HEK293 (cell line): Measurements from ENCODE around the gene RBM4.
A peak's percentile ranks its signal among the peaks of the same experiment; 100 is the strongest.

ENCODE experiments used
- CTCF ChIA-PET: fragments of 350-600 bp; formaldehyde crosslinking; extraction: SDS; loops from one replicate; lab custom pipeline; 2021; ENCODE audit warnings: antibody characterized with exemption; lab: Yijun Ruan, JAX
- POLR2A ChIA-PET: fragments of 300-600 bp; formaldehyde crosslinking; extraction: SDS; loops from one replicate; lab custom pipeline; 2020; ENCODE audit warnings: antibody characterized with exemption, inconsistent platforms; lab: Yijun Ruan, JAX
- H3K27ac ChIP-seq: fragments of 200-500 bp; sonication (Bioruptor generic); 2 replicates; pipeline ENCODE4 v1.5.1; 2014; ENCODE audit warnings: low read depth, low read length, control low read depth, inconsistent platforms; ENCODE audit errors: extremely low read depth
- H3K36me3 ChIP-seq, 2 experiments: fragments of 200-500 bp in 1 of 2; sonication (Bioruptor generic) in 1 of 2; 1 replicate in 1 of 2; 2 replicates in 1 of 2; pipeline ENCODE4 v1.5.1; 2014 to 2017; ENCODE audit warnings: inconsistent platforms in 2 of 2, low read length in 2 of 2; ENCODE audit not compliant: control insufficient read depth in 2 of 2, insufficient read depth in 1 of 2
- H3K4me1 ChIP-seq: fragments of 200-500 bp; sonication (Bioruptor generic); 2 replicates; pipeline ENCODE4 v1.5.1; 2014; ENCODE audit warnings: mild to moderate bottlenecking, low read length, inconsistent platforms; ENCODE audit not compliant: control insufficient read depth, insufficient read depth
- H3K4me3 ChIP-seq: 2 replicates; pipeline ENCODE4 v1.5.1; 2011; ENCODE audit warnings: low read depth, mild to moderate bottlenecking, control low read depth, low read length, moderate library complexity
- H3K9me3 ChIP-seq: fragments of 200-500 bp; sonication (Bioruptor generic); 2 replicates; pipeline ENCODE4 v1.5.1; 2014; ENCODE audit warnings: low read depth, low read length, inconsistent platforms; ENCODE audit not compliant: control insufficient read depth, insufficient read depth
- GLIS1 ChIP-seq: fragments of 450-650 bp; formaldehyde crosslinking; IDR thresholded peaks from 2 replicates; pipeline ENCODE4 v1.5.1; 2016; ENCODE audit warnings: missing biosample characterization, missing genetic modification characterization
- GLIS2 ChIP-seq: fragments of 450-650 bp; formaldehyde crosslinking; IDR thresholded peaks from 2 replicates; pipeline ENCODE4 v1.5.1; 2016; ENCODE audit warnings: missing biosample characterization, missing genetic modification characterization
- ZBTB17 ChIP-seq: fragments of 450-650 bp; formaldehyde crosslinking; IDR thresholded peaks from 2 replicates; pipeline ENCODE4 v1.5.1; 2016; ENCODE audit warnings: missing biosample characterization, missing genetic modification characterization
- ZBTB49 ChIP-seq: fragments of 450-650 bp; formaldehyde crosslinking; IDR thresholded peaks from 2 replicates; pipeline ENCODE4 v1.5.1; 2016; ENCODE audit warnings: missing biosample characterization, missing genetic modification characterization, low read depth
- ZIC2 ChIP-seq: fragments of 450-650 bp; formaldehyde crosslinking; IDR thresholded peaks from 2 replicates; pipeline ENCODE4 v1.5.1; 2016; ENCODE audit warnings: missing biosample characterization, missing genetic modification characterization
- ZNF214 ChIP-seq: fragments of 450-650 bp; formaldehyde crosslinking; IDR thresholded peaks from 2 replicates; pipeline ENCODE4 v1.5.1; 2017; ENCODE audit warnings: missing biosample characterization, mild to moderate bottlenecking, missing genetic modification characterization, borderline replicate concordance
- ZNF24 ChIP-seq: fragments of 450-650 bp; formaldehyde crosslinking; IDR thresholded peaks from 2 replicates; pipeline ENCODE4 v1.5.1; 2016; ENCODE audit warnings: missing biosample characterization, missing genetic modification characterization
- ZNF335 ChIP-seq: fragments of 450-650 bp; formaldehyde crosslinking; conservative IDR thresholded peaks from 2 replicates; pipeline ENCODE4 v1.5.1; 2016; ENCODE audit warnings: missing biosample characterization, missing genetic modification characterization
- ZNF677 ChIP-seq: fragments of 450-650 bp; IDR thresholded peaks from 2 replicates; pipeline ENCODE4 v1.5.0; 2018; ENCODE audit warnings: missing biosample characterization, mild to moderate bottlenecking, missing genetic modification characterization, moderate library complexity
- TF ChIP-seq, protein P1 (sequence below): fragments of 450-650 bp; formaldehyde crosslinking; conservative IDR thresholded peaks from 2 replicates; pipeline ENCODE4 v1.5.1; 2016; ENCODE audit warnings: low read depth, missing biosample characterization, missing genetic modification characterization

RBM4 gene

GRCh38 chr11:66600219-66600618 is 38.3 kb upstream of the RBM4 start:
- Histone ChIP-seq H3K27ac (no peak overlapping the region), H3K4me3 (no peak overlapping the region), H3K4me1 (peaks cover 5% of the 10 kb centered on the region; the same call in 1 of the 2 replicates), H3K9me3 (no peaks in the 10 kb centered on the region), H3K36me3 (peaks cover 4 to 66% of the 10 kb centered on the region in 2 experiments)
- ChIA-PET POLR2A (interaction anchor here (0.5 to 1.3 kb wide), 2 partner anchors 16 to 187 kb away, joined by 3 to 6 read pairs; partner anchors contain the start of gene RBM14), CTCF (interaction anchor here (0.6 kb wide), 1 partner anchor 21 kb away, joined by 4 read pairs; no protein-coding TSS in a partner anchor)
- TF ChIP-seq ZNF24 (tag by site-specific recombination), result 0 out of 2 replicates have a peak, but pooled peaks have one; percentile 24
- no peak for TF ChIP-seq ZNF677 (tag by site-specific recombination)

DNA sequence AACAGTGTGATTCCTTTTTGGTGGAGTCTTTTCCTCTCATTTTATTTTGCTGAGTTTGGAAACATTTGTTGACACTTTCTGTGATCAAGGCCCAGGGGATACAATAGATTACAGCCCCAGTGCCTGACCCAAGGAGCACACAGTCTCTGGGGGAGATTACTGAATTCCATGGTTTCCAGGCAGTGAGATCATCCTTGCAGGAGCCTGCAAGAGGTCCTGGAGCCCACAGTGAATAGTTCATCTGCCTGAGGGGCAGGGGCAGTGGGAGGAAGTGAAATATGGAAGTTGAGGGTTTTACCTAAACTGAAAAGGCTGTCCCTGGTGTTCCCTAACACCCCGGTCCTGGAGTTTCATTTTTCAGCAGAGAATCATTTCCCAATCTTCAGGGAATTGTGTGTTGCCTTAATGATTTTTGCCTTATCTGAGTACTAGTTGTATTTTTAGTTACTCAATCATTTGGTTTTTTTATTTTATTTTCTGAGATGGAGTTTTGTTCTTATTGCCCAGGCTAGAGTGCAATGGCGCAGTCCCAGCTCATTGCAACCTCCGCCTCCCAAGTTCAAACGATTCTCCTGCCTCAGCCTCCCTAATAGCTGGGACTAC is 37.8 kb upstream of the RBM4 start:
- TF ChIP-seq GLIS2 (tag by site-specific recombination) (0 out of 2 replicates have a peak, but pooled peaks have one; percentile 27), ZNF335 (tag by site-specific recombination) (0 out of 2 replicates have a peak, but pooled peaks have one; percentile 33), ZNF214 (tag by site-specific recombination) (no peak), GLIS1 (tag by site-specific recombination) (peak; percentile 89), ZBTB17 (tag by site-specific recombination) (peak; percentile 36; the same call in 1 of the 2 replicates)
- TF ChIP-seq, protein P1, sequence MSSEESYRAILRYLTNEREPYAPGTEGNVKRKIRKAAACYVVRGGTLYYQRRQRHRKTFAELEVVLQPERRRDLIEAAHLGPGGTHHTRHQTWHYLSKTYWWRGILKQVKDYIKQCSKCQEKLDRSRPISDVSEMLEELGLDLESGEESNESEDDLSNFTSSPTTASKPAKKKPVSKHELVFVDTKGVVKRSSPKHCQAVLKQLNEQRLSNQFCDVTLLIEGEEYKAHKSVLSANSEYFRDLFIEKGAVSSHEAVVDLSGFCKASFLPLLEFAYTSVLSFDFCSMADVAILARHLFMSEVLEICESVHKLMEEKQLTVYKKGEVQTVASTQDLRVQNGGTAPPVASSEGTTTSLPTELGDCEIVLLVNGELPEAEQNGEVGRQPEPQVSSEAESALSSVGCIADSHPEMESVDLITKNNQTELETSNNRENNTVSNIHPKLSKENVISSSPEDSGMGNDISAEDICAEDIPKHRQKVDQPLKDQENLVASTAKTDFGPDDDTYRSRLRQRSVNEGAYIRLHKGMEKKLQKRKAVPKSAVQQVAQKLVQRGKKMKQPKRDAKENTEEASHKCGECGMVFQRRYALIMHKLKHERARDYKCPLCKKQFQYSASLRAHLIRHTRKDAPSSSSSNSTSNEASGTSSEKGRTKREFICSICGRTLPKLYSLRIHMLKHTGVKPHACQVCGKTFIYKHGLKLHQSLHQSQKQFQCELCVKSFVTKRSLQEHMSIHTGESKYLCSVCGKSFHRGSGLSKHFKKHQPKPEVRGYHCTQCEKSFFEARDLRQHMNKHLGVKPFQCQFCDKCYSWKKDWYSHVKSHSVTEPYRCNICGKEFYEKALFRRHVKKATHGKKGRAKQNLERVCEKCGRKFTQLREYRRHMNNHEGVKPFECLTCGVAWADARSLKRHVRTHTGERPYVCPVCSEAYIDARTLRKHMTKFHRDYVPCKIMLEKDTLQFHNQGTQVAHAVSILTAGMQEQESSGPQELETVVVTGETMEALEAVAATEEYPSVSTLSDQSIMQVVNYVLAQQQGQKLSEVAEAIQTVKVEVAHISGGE (tag by site-specific recombination), result no peak
- peaks cover 5% of the 10 kb centered on the region; the same call in 1 of the 2 replicates for H3K4me1 ChIP-seq
- H3K4me3 ChIP-seq, result no peak overlapping the region
- no peaks in the 10 kb centered on the region for H3K9me3 ChIP-seq
- ChIA-PET POLR2A (interaction anchor here (0.5 kb wide), 1 partner anchor 186 kb away, joined by 3 read pairs; no protein-coding TSS in a partner anchor), CTCF (interaction anchor here (0.6 to 0.9 kb wide), 2 partner anchors 8 to 21 kb away, joined by 4 read pairs; partner anchors contain the start of gene CCDC87)
- H3K36me3 ChIP-seq, result peaks cover 4 to 68% of the 10 kb centered on the region in 2 experiments
- no peak overlapping the region for H3K27ac ChIP-seq

DNA sequence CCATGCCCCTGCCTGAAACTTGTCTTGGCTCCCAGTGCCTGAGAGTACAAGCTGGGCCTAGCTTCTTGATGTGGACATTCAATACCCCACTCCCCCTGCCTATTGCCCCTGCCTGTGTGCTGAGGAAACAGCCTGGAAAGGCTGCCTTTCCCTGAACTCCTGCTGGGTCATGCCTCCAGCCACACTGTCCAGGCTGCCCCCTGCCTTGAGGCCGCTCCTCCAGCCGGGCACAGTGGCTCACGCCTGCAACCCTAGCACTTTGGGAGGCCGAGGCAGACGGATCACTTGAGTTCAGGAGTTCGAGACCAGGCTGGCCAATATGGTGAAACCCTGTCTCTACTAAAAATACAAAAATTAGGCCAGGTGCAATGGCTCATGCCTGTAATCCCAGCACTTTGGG is 35.4 kb upstream of the RBM4 start:
- H3K4me1 ChIP-seq, result peaks cover 5% of the 10 kb centered on the region; the same call in 1 of the 2 replicates
- ChIA-PET CTCF (interaction anchor here (1.1 to 1.2 kb wide), 2 partner anchors 10 to 23 kb away, joined by 3 read pairs; partner anchors contain the start of genes CCDC87 and CCS), POLR2A (interaction anchor here (0.5 to 1.4 kb wide), 3 partner anchors 9 to 126 kb away, joined by 3 to 4 read pairs (median 4); no protein-coding TSS in a partner anchor)
- H3K36me3 ChIP-seq, result peaks cover 4 to 77% of the 10 kb centered on the region in 2 experiments
- peak overlapping the region; percentile 41 for H3K27ac ChIP-seq
- H3K4me3 ChIP-seq, result no peak overlapping the region
- no peak for TF ChIP-seq ZBTB49
- peak; percentile 85 for TF ChIP-seq ZIC2 (tag by site-specific recombination)
- H3K9me3 ChIP-seq, result no peaks in the 10 kb centered on the region
